GM12874 (cell line): ENCODE results near the gene SPINK1.

ENCODE experiments used
- TF ChIP-seq, protein P1 (sequence below): IDR thresholded peaks from 2 replicates; pipeline ENCODE4 v1.5.1; 2011; ENCODE audit warnings: low read depth, mild to moderate bottlenecking, control low read depth, low read length, moderate library complexity; ENCODE audit not compliant: insufficient read depth

The SPINK1 gene

GRCh38 chr5:147788023-147788422 lies 43.4 kb downstream of the SPINK1 start:
- TF ChIP-seq, protein P1, sequence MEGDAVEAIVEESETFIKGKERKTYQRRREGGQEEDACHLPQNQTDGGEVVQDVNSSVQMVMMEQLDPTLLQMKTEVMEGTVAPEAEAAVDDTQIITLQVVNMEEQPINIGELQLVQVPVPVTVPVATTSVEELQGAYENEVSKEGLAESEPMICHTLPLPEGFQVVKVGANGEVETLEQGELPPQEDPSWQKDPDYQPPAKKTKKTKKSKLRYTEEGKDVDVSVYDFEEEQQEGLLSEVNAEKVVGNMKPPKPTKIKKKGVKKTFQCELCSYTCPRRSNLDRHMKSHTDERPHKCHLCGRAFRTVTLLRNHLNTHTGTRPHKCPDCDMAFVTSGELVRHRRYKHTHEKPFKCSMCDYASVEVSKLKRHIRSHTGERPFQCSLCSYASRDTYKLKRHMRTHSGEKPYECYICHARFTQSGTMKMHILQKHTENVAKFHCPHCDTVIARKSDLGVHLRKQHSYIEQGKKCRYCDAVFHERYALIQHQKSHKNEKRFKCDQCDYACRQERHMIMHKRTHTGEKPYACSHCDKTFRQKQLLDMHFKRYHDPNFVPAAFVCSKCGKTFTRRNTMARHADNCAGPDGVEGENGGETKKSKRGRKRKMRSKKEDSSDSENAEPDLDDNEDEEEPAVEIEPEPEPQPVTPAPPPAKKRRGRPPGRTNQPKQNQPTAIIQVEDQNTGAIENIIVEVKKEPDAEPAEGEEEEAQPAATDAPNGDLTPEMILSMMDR, result no peak

GRCh38 chr5:147786142-147786541 lies 45.3 kb downstream of the SPINK1 start:
- TF ChIP-seq, protein P1, result no peak

- TF ChIP-seq, protein P1, result no peak
These were observed 47.1 kb downstream of the SPINK1 start for GRCh38 chr5:147784146-147784987.

- TF ChIP-seq, protein P1, result no peak
These were observed 49.1 kb downstream of the SPINK1 start, which contains the start of gene JAKMIP2 for GRCh38 chr5:147782110-147783028. Gene JAKMIP2 (minus strand): TSS chr5:147782728. CDS start chr5:147671806, 110,922 bp downstream.

DNA sequence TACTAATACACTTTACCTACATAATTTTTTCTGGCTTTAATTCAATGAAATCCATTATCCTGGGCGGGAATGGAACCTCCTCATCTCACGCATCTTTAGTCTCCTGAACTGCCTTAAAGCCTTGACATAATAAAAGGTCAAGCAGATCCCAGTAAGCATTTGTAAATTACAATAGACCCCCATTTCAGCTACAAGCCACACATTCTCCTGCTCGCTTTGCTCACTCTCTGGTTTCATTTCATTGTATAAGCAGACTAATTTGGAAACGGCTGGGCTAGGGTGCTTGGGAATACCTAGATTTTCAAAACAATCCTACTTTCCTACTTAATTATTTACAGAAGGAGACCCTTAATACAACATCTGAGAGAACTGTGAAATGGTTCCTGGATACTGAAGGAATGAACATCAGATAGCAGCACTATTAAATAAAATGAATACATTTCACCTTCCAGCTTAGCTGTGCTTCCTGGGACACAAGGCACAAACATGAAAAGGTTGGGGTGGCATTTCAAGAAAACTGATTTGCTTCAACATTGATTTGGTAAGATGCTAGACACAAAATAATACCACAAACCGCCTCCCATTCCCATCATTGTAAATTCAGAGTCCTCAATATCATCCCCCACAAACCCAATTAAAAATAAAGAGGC lies 50.4 kb downstream of the SPINK1 start:
- TF ChIP-seq, protein P1, result no peak

- TF ChIP-seq, protein P1, result no peak
These were observed 51.8 kb downstream of the SPINK1 start for GRCh38 chr5:147779694-147780093.
